ENCODE measurements around the gene PLCB4.

Gene PLCB4

DNA sequence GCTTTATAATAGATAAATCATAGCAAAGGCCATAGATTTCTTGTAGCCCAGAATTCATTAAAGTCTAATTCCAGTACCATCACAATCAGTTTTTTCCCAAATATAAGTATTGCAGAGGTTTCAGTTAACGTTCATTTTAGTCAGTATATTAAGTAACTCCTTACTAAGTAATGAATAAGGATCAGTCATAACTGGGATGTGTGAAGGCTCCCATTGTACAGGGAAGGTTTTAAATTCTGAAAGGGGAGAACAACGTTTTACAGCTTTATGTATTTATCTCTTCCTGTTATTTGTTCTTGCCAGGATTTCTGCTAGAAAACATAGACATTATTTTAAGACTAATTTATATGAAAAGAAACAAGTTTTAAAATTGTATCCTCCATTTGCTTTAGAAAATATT lies 230.0 kb downstream of the PLCB4 start:
- TF ChIP-seq, protein P1, sequence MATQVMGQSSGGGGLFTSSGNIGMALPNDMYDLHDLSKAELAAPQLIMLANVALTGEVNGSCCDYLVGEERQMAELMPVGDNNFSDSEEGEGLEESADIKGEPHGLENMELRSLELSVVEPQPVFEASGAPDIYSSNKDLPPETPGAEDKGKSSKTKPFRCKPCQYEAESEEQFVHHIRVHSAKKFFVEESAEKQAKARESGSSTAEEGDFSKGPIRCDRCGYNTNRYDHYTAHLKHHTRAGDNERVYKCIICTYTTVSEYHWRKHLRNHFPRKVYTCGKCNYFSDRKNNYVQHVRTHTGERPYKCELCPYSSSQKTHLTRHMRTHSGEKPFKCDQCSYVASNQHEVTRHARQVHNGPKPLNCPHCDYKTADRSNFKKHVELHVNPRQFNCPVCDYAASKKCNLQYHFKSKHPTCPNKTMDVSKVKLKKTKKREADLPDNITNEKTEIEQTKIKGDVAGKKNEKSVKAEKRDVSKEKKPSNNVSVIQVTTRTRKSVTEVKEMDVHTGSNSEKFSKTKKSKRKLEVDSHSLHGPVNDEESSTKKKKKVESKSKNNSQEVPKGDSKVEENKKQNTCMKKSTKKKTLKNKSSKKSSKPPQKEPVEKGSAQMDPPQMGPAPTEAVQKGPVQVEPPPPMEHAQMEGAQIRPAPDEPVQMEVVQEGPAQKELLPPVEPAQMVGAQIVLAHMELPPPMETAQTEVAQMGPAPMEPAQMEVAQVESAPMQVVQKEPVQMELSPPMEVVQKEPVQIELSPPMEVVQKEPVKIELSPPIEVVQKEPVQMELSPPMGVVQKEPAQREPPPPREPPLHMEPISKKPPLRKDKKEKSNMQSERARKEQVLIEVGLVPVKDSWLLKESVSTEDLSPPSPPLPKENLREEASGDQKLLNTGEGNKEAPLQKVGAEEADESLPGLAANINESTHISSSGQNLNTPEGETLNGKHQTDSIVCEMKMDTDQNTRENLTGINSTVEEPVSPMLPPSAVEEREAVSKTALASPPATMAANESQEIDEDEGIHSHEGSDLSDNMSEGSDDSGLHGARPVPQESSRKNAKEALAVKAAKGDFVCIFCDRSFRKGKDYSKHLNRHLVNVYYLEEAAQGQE (IDR thresholded peaks at IDR 0.05; ENCODE audit: insufficient read depth in 1 of 2, low read depth in 2 of 2, low read length in 2 of 2): no peak
- TF ChIP-seq FOXP2 (optimal IDR thresholded peaks at IDR 0.05; ENCODE audit: borderline replicate concordance, extremely low read depth, extremely low read length, insufficient read depth): no peak
- TF ChIP-seq POLR2AphosphoS5 (IDR thresholded peaks at IDR 0.05; ENCODE audit: low read depth, low read length): no peak
- TF ChIP-seq SIN3A (IDR thresholded peaks at IDR 0.05; ENCODE audit: borderline replicate concordance, insufficient read depth, low read length): no peak
- no peak for TF ChIP-seq TAF1 (IDR thresholded peaks at IDR 0.05; ENCODE audit: borderline replicate concordance, insufficient read depth, low read length)

DNA sequence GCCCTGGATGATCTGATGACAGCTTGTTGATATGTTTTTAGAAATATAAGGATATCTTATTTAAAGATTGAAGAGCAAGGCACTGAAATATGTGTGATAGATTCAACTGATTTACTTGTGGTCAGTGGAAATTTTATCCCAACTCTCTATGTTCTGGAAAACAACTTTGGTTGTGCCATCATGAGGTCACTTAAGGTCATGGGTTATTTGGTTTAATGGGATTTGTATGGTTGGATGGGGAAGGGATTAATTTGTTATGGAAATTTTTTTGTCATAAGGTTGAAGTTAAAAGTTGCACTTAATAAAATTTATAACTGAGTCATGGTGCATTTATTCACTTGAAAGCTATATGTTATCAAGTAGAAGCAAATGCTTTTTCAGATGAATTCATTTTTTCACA lies 231.2 kb downstream of the PLCB4 start:
- TF ChIP-seq SIN3A (IDR thresholded peaks at IDR 0.05; ENCODE audit: borderline replicate concordance, insufficient read depth, low read length) (no peak), POLR2AphosphoS5 (IDR thresholded peaks at IDR 0.05; ENCODE audit: low read depth, low read length) (no peak), FOXP2 (optimal IDR thresholded peaks at IDR 0.05; ENCODE audit: borderline replicate concordance, extremely low read depth, extremely low read length, insufficient read depth) (no peak), TAF1 (IDR thresholded peaks at IDR 0.05; ENCODE audit: borderline replicate concordance, insufficient read depth, low read length) (no peak)
- TF ChIP-seq, protein P1 (IDR thresholded peaks at IDR 0.05; ENCODE audit: insufficient read depth in 1 of 2, low read depth in 2 of 2, low read length in 2 of 2): no peak

DNA sequence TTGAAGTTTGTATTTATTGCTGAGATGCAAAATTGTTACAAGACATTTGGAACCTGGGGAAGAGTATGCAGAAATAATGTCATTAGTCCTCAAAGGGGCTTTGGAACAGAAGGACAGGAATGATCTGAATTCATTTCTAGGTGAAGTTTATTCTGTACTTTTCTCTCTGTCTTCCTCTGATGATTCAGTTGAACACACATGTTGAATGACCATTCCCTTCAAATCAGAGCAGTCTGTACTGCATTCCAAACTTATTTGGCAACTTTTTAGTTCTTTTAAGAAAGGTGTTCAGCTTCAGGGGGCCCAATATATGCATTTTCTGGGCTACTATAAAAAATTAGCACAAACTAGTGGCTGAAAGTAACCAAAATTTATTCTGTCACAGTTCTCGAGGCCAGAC lies 231.6 kb downstream of the PLCB4 start:
- TF ChIP-seq TAF1 (IDR thresholded peaks at IDR 0.05; ENCODE audit: borderline replicate concordance, insufficient read depth, low read length) (no peak), POLR2AphosphoS5 (IDR thresholded peaks at IDR 0.05; ENCODE audit: low read depth, low read length) (no peak), SIN3A (IDR thresholded peaks at IDR 0.05; ENCODE audit: borderline replicate concordance, insufficient read depth, low read length) (no peak), FOXP2 (optimal IDR thresholded peaks at IDR 0.05; ENCODE audit: borderline replicate concordance, extremely low read depth, extremely low read length, insufficient read depth) (no peak)
- TF ChIP-seq, protein P1 (IDR thresholded peaks at IDR 0.05; ENCODE audit: insufficient read depth in 1 of 2, low read depth in 2 of 2, low read length in 2 of 2): no peak

DNA sequence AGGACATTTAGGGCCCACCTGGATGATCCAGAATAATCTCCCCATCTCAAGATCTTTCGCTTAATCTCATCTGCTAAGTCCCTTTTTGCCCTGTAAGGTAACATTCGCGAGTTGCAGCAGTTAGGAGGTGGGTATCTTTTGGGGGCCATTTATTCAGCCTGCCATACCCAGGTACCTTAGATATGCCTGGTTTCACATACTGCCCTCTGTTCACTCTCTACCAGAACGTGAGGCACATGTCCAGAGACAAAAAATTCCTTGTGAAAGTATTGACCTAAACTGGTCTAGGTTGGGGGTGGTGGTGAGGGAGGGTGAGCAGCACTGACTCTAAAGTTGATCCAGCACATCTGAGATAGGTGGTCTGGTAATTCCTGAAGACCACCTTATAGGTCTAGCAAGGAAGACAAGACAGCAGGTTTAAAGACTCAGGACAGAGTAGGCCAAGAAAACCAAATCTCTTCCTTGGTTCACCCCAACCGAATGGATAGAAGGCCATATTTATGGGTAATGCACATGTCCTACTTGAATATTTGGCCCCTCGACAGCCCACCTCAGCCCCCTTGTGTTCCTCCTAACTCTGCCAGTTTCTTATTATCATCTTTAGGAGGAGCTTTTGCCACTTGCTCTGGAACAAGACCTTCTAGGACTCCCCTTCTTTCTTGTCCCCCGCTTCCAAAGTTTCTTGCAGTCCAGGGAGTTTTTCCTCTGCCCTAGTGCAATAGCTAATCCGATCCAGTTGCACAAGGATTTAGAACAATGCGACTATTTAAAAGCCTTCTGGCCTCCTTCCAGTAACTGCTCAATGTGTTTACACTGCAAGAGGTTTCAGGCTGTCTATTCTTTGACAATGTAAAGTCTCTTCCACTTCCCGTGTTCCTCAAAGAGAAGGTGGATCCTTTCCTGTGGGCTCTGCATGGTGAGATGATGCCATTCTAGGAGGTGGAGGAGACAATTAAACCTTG lies 232.5 kb downstream of the PLCB4 start:
- TF ChIP-seq FOXP2 (optimal IDR thresholded peaks at IDR 0.05; ENCODE audit: borderline replicate concordance, extremely low read depth, extremely low read length, insufficient read depth) (no peak), SIN3A (IDR thresholded peaks at IDR 0.05; ENCODE audit: borderline replicate concordance, insufficient read depth, low read length) (no peak), TAF1 (IDR thresholded peaks at IDR 0.05; ENCODE audit: borderline replicate concordance, insufficient read depth, low read length) (no peak), POLR2AphosphoS5 (IDR thresholded peaks at IDR 0.05; ENCODE audit: low read depth, low read length) (no peak)
- TF ChIP-seq, protein P1 (IDR thresholded peaks at IDR 0.05; ENCODE audit: insufficient read depth in 1 of 2, low read depth in 2 of 2, low read length in 2 of 2): no peak

All from PFSK-1 (cell line).